Measurements from ENCODE around the gene LIM2.

The LIM2 gene

DNA sequence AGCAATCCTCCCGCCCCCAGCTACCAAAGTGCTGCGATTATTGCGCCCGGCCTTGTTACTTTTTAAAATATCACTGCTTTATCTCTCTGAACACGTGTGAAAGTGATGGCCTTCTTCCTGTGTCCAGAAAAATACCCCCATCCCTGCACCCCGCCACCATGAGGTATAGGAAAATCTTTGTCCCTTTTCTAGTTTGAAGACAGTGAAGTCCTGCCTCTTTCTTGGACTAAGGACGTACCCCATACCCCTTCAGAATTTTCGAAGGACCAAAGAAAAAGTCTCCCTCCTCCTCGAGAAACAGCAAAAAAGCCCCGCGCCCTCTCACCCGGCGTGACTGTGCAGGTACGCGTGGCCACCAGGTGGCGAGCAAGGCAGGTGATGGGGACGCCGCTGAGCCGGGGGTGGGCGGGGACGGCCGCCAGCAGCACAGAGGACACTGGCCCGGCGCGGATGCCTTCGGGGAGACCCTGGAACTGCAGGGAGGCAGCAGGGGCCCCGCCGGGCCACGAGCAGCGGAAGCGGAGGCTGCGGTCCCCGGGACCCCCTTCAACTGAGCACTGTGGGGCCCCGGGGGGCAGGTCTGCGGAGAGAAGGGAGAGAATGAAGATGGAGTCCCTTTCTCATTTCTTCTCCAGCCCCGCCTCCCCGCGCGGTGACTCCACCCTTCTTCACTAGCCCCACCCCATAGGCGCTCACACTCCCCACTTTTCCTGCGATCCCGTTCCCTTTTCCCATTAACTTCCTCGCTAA, 49.0 kb downstream of the LIM2 start:
- peak; percentile 90 for DNase-seq

DNA sequence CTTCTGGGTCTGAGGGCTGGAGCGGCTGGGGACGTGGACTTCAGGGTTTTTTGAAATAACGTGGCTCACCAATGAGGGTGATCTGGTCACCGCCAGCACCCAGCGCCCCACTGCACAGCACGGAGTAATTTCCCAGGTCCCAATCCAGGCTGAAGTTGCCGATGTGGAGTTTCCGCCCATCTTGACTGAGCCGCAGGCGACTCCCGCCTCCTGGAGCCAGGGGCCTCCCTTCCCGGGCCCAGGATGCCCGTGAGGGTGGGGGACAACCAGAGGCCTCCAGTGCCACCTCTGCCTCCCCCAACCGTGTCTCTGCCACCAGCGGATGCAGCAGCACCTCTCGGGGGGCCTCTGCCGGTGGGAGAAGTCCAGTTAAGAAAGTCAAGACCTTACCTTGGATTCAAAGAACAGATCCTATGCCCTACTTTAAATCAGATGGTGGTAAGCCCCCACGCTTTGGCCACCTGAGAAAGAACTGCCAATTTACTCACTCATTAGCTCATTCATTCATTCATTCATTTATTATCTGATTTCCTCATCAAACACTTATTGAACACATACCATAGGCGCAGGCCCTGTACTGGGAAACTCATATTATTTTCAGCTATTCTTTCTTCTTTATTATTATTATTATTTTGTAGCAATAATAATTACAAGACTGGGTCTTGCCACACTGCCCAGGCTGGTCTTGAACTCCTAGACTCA, 49.8 kb downstream of the LIM2 start:
- DNase-seq = no peak

DNA sequence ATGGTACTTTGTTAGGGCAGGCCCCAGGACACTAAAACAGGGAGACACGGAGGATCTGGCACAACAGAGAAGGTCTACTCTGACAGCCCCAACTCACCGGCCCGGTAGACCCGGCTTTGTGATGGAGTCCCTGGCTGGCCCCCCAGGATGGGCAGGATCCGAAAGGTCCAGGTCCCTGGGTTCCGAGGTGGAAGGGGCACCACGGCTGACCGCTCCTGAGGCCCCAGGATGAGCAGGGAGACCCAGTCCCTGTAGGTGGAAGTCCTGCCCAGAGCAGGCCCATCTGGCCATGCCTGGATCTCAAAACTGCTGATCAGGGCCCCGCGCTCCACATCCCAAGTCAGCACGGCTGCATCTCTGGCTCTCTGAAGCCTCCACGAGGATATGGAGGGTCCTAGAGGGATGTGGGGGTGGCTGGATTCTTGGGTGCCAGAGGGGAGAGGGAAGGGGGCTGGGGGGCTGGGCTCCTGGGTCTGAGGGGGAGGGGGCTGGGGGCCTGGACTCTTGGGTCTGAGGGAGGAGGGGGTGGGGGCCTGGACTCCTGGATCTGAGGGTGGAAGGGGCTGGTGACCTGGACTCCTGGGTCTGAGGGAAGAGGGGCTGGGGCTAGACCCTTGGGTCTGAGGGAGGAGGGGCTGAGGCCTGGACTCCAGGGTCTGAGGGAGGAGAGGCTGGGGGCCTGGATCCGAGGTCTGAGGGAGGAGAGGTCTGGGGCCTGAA, 50.5 kb downstream of the LIM2 start:
- no peak for DNase-seq

GRCh38 chr19:51333836-51334460, 53.8 kb downstream of the LIM2 start:
- DNase-seq = no peak

GRCh38 chr19:51331716-51332115, 56.1 kb downstream of the LIM2 start:
- no peak for DNase-seq

- DNase-seq = no peak
Observed at GRCh38 chr19:51331193-51331592, 56.6 kb downstream of the LIM2 start.

GRCh38 chr19:51330366-51330765, 57.4 kb downstream of the LIM2 start:
- no peak for DNase-seq

Data from stimulated activated CD4-positive, alpha-beta T cell treated with anti-CD3 and anti-CD28 coated beads, Interleukin-4, amount 100 ng/mL, for 1 hour (primary cell).